ENCODE measurements around the gene SPRYD4.

- no peak for TF ChIP-seq HDAC2 (IDR thresholded peaks at IDR 0.05)
- TF ChIP-seq CTCF (IDR thresholded peaks at IDR 0.05 in 2 of 3, conservative IDR thresholded peaks at IDR 0.05 in 1 of 3; ENCODE audit: control insufficient read depth in 2 of 3, extremely low read depth in 1 of 3, insufficient read depth in 1 of 3, low read depth in 3 of 3, low read length in 3 of 3), result no peak
- TF ChIP-seq RAD21 (IDR thresholded peaks at IDR 0.05; ENCODE audit: insufficient read depth, low read depth, low read length), result no peak
- no peak for TF ChIP-seq YY1 (IDR thresholded peaks at IDR 0.05; ENCODE audit: low read depth, low read length)
- no peak for TF ChIP-seq SKIL (IDR thresholded peaks at IDR 0.05; ENCODE audit: low read depth, poor library complexity, severe bottlenecking)
- no peak for TF ChIP-seq NR2C2 (IDR thresholded peaks at IDR 0.05; ENCODE audit: borderline replicate concordance, control insufficient read depth, insufficient read length, low read depth)
- TF ChIP-seq POLR2AphosphoS5 (IDR thresholded peaks at IDR 0.05; ENCODE audit: low read length), result no peak
- TF ChIP-seq EZH2 (IDR thresholded peaks at IDR 0.05; ENCODE audit: borderline replicate concordance, control insufficient read depth, low read depth, low read length), result no peak
- TF ChIP-seq ATF3 (IDR thresholded peaks at IDR 0.05; ENCODE audit: borderline replicate concordance, extremely low read depth, low read depth, low read length), result no peak
These were observed 10.6 kb upstream of the SPRYD4 start for GRCh38 chr12:56457817-56458216.
